Suprapubic skin (tissue), 4 donors: ENCODE data around the gene AGT. TPM values are rescaled to one million over a fixed set of nuclear protein-coding genes. Genes with fewer than 3 reads are reported as not detected.

Source experiments
- DNase-seq, 2 donors: peaks; one replicate each; pipeline ENCODE4 v3.0.0-alpha.2; 2019; ENCODE audit warnings: low spot score in 2 of 2
- H3K27ac ChIP-seq: fragments of 200-600 bp; sonication (generic); one replicate; pipeline ENCODE4 v1.5.1; 2019
- H3K27me3 ChIP-seq: fragments of 200-600 bp; sonication (generic); one replicate; pipeline ENCODE4 v1.5.1; 2019
- H3K36me3 ChIP-seq: fragments of 200-600 bp; sonication (generic); one replicate; pipeline ENCODE4 v1.5.1; 2019
- H3K4me1 ChIP-seq: fragments of 200-600 bp; sonication (generic); one replicate; pipeline ENCODE4 v1.5.1; 2019
- H3K4me3 ChIP-seq: fragments of 200-600 bp; sonication (generic); one replicate; pipeline ENCODE4 v1.5.1; 2019; ENCODE audit warnings: mild to moderate bottlenecking
- H3K9me3 ChIP-seq: fragments of 200-600 bp; sonication (generic); one replicate; pipeline ENCODE4 v1.5.1; 2019
- CTCF ChIP-seq, 2 donors: fragments of 200-600 bp in 1 of 2; fragments of 450-650 bp in 1 of 2; sonication (generic) in 1 of 2; IDR thresholded peaks; one replicate each; pipeline ENCODE4 v1.5.1; 2016 to 2019; ENCODE audit warnings: antibody characterized with exemption in 2 of 2, mild to moderate bottlenecking in 1 of 2, moderate library complexity in 1 of 2
- EP300 ChIP-seq: sonication (generic); formaldehyde crosslinking; IDR thresholded peaks from one replicate; pipeline ENCODE4 v1.6.1; 2017; ENCODE audit warnings: antibody characterized with exemption
- POLR2A ChIP-seq, 2 donors: fragments of 450-650 bp; IDR thresholded peaks; one replicate each; pipeline ENCODE4 v1.6.1; 2017; ENCODE audit warnings: antibody characterized with exemption in 2 of 2, mild to moderate bottlenecking in 2 of 2, moderate library complexity in 2 of 2
- POLR2AphosphoS5 ChIP-seq, 3 donors: sonication (generic); formaldehyde crosslinking; IDR thresholded peaks; one replicate each; pipeline ENCODE4 v1.6.1; 2017; ENCODE audit warnings: antibody characterized with exemption in 3 of 3
- WGBS: methylation state at CpG from one replicate; pipeline ENCODE4 v1.1.5; 2018; 5-methylcytosine and 5-hydroxymethylcytosine counted together
- total RNA-seq, 4 donors: library from RNA; depleted of rRNA; stranded (reverse); fragments of >200 nt; gene quantifications; one replicate each; pipeline ENCODE4 v1.1.0, GENCODE V29; 2016

Gene AGT
- total RNA-seq, 4 donors from 2014 or later = 1.6 to 5.0 TPM; not detected in 2

GRCh38 chr1:230743899-230744298, 30.0 kb upstream of the AGT start:
- Histone ChIP-seq H3K27ac (no peak overlapping the region), H3K4me1 (no peaks in the 10 kb centered on the region), H3K9me3 (no peaks in the 10 kb centered on the region), H3K27me3 (no peaks in the 10 kb centered on the region), H3K4me3 (no peak overlapping the region), H3K36me3 (no peaks in the 10 kb centered on the region)
- 70% methylated on average over 2 of the region's 2 CpGs for WGBS
- DNase-seq = no peak
- TF ChIP-seq POLR2AphosphoS5 (IDR thresholded peaks at IDR 0.05) = no peak
- TF ChIP-seq EP300 = no peak
- no peak for TF ChIP-seq CTCF (IDR thresholded peaks at IDR 0.05)
- TF ChIP-seq POLR2A (IDR thresholded peaks at IDR 0.05) = no peak

GRCh38 chr1:230739564-230740290, 25.8 kb upstream of the AGT start:
- Histone ChIP-seq H3K27me3 (peaks cover 6% of the 10 kb centered on the region), H3K4me1 (no peaks in the 10 kb centered on the region), H3K36me3 (no peaks in the 10 kb centered on the region), H3K27ac (no peak overlapping the region), H3K9me3 (no peaks in the 10 kb centered on the region), H3K4me3 (no peak overlapping the region)
- 92% methylated on average over 12 of the region's 12 CpGs for WGBS
- TF ChIP-seq CTCF (IDR thresholded peaks at IDR 0.05) (no peak), POLR2AphosphoS5 (IDR thresholded peaks at IDR 0.05) (no peak), POLR2A (IDR thresholded peaks at IDR 0.05) (no peak), EP300 (no peak)
- DNase-seq = no peak

DNA sequence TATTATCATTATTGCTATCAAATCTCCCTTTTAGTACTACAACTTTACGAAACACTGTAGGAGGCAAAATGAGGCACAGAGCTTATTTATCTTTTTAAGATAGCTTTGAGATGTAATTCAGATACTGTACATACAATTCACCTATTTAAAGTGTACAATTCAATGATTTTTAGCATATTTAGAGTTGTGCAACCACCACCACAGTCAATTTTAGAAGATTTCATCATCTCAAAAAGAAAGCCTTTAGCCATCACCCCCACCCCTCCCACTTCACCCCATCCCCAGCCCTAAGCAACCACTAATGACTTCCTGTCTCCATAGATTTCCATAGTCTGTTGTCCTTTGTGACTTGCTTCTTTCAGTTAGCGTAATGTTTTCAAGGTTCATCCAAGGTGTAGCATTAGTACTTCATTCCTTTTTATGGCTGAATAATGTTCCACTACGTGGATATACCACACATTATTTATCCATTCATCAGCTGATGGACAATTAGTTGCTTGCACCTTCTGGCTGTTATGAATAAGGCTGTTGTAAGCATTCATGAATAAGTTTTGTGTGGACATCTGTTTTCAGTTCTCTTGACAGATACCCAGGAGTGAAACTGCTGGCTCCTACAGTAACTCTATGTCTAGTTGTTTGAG, 23.8 kb upstream of the AGT start:
- no peak for TF ChIP-seq EP300
- no peak for TF ChIP-seq POLR2A (IDR thresholded peaks at IDR 0.05)
- no peak for TF ChIP-seq POLR2AphosphoS5 (IDR thresholded peaks at IDR 0.05)
- no peak for TF ChIP-seq CTCF (IDR thresholded peaks at IDR 0.05)
- Histone ChIP-seq H3K4me3 (no peak overlapping the region), H3K9me3 (no peaks in the 10 kb centered on the region), H3K4me1 (no peaks in the 10 kb centered on the region), H3K36me3 (no peaks in the 10 kb centered on the region), H3K27ac (no peak overlapping the region), H3K27me3 (peaks cover 6% of the 10 kb centered on the region)
- WGBS = 92% methylated on average over 3 of the region's 3 CpGs
- DNase-seq = no peak

DNA sequence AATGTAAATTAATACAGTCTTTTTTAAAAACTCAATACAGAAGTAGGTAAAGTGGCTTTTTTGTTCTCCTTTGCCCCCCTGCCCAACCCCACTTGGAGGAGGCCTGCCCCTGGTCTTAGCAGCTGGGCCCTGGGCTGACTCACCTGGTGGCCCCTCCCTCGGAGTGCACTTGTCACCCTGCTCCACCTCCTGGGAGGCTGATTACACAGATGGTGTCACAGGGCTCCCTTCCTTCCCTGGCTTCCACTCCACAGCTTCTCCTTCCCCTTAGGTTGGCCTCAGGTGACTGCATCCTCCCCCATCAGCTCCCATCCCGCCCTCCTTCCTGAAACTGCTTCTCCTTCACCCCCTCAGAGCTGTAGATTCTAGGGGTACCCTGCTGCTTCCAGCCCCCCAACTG, 21.5 kb upstream of the AGT start:
- Histone ChIP-seq H3K27ac (no peak overlapping the region), H3K36me3 (no peaks in the 10 kb centered on the region), H3K4me3 (no peak overlapping the region), H3K9me3 (no peaks in the 10 kb centered on the region), H3K27me3 (peaks cover 6% of the 10 kb centered on the region), H3K4me1 (no peaks in the 10 kb centered on the region)
- no peak for DNase-seq
- no peak for TF ChIP-seq POLR2A (IDR thresholded peaks at IDR 0.05)
- TF ChIP-seq POLR2AphosphoS5 (IDR thresholded peaks at IDR 0.05) = no peak
- TF ChIP-seq CTCF (IDR thresholded peaks at IDR 0.05) = no peak
- no peak for TF ChIP-seq EP300
- 47% methylated on average over 2 of the region's 2 CpGs for WGBS

DNA sequence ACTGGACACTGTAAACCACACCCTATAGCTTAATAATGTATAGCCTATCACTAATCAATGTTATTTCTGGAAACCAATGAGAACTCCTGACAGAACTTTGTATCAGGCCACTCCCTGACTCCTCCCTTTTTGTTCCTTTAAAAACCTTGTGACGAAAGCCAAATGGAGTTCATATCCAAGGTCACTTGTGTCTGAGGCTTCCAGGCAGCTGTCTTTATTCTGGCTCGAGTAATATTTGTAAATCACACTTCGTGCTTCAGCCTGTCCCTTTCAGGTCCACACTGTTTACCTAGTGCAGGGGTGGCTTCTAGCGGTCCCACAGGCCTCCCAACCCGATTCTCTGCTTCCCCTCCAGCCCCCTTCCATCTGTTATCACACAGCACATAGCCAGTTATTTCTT, 17.1 kb upstream of the AGT start:
- TF ChIP-seq POLR2AphosphoS5 (IDR thresholded peaks at IDR 0.05) (no peak), EP300 (no peak), CTCF (IDR thresholded peaks at IDR 0.05) (no peak), POLR2A (IDR thresholded peaks at IDR 0.05) (no peak)
- Histone ChIP-seq H3K4me3 (no peak overlapping the region), H3K4me1 (no peaks in the 10 kb centered on the region), H3K9me3 (no peaks in the 10 kb centered on the region), H3K27me3 (no peaks in the 10 kb centered on the region), H3K27ac (no peak overlapping the region), H3K36me3 (no peaks in the 10 kb centered on the region)
- no peak for DNase-seq
- WGBS = 56% methylated on average over 5 of the region's 5 CpGs
